GM12872 (cell line): ENCODE results near the gene OXSM.

Source experiments
- CTCF ChIP-seq: IDR thresholded peaks from 3 replicates; pipeline ENCODE4 v1.5.1; 2011; ENCODE audit warnings: low read depth, mild to moderate bottlenecking, low read length, moderate library complexity; ENCODE audit not compliant: insufficient read depth

OXSM gene

GRCh38 chr3:25823314-25823713 lies 33.4 kb downstream of the OXSM start:
- TF ChIP-seq CTCF, result no peak

GRCh38 chr3:25826510-25826909 lies 36.6 kb downstream of the OXSM start:
- no peak for TF ChIP-seq CTCF

GRCh38 chr3:25830373-25831280 lies 40.7 kb downstream of the OXSM start:
- TF ChIP-seq CTCF, result no peak

GRCh38 chr3:25831578-25831977 lies 41.7 kb downstream of the OXSM start:
- TF ChIP-seq CTCF, result no peak

GRCh38 chr3:25834346-25834745 lies 44.5 kb downstream of the OXSM start:
- TF ChIP-seq CTCF, result no peak

- no peak for TF ChIP-seq CTCF
Measured at GRCh38 chr3:25836579-25836978, 46.7 kb downstream of the OXSM start.

GRCh38 chr3:25837038-25837437 lies 47.1 kb downstream of the OXSM start:
- TF ChIP-seq CTCF, result no peak
